Measurements from ENCODE around the gene EFCAB5.

Gene EFCAB5

GRCh38 chr17:30148376-30148775, 206.9 kb downstream of the EFCAB5 start:
- DNase-seq (ENCODE audit: insufficient read length, low spot score): no peak
- no peak for FAIRE-seq

GRCh38 chr17:30151471-30151870, 210.0 kb downstream of the EFCAB5 start:
- FAIRE-seq (no peak), DNase-seq (ENCODE audit: insufficient read length, low spot score) (no peak)

GRCh38 chr17:30153463-30153862, 212.0 kb downstream of the EFCAB5 start:
- FAIRE-seq: no peak
- no peak for DNase-seq (ENCODE audit: insufficient read length, low spot score)

GRCh38 chr17:30155389-30155788, 214.0 kb downstream of the EFCAB5 start:
- FAIRE-seq: no peak
- no peak for DNase-seq (ENCODE audit: insufficient read length, low spot score)

Measured in HTR-8/SVneo (cell line).